ENCODE results near the gene ADAP1. TPM values are rescaled to one million over a fixed set of nuclear protein-coding genes. Genes with fewer than 3 reads are reported as not detected.

The ADAP1 gene
- total and polyA plus RNA-seq, 3 experiments from 2014 or later: 37.7 to 77.3 (median 67.7) TPM

- Mint-ChIP-seq H3K36me3 (peaks cover 0 to 30% (median 5%) of the 10 kb centered on the region in 3 donors), H3K27me3 (no peaks in the 10 kb centered on the region), H3K27ac (peak overlapping the region; percentile 88 to 97 (median 94)), H3K4me1 (peaks cover 33 to 47% (median 34%) of the 10 kb centered on the region in 3 donors), H3K4me3 (peak overlapping the region; percentile 87 to 99 (median 92)), H3K9me3 (no peaks in the 10 kb centered on the region)
- ChIA-PET POLR2A (interaction anchor here (1.0 to 1.8 kb wide), 2 partner anchors 45 to 61 kb away, joined by 5 to 8 read pairs; no protein-coding TSS in a partner anchor), CTCF (no interaction called here)
- Histone ChIP-seq H3K4me1 (ENCODE audit: insufficient read depth, low read length) (peaks cover 36% of the 10 kb centered on the region), H3K9me3 (ENCODE audit: low read length) (no peaks in the 10 kb centered on the region), H3K27ac (ENCODE audit: low read depth, low read length) (peak overlapping the region; percentile 74), H3K36me3 (ENCODE audit: insufficient read depth, low read length) (no peaks in the 10 kb centered on the region), H3K27me3 (ENCODE audit: insufficient read depth, low read length, poor library complexity, severe bottlenecking) (no peaks in the 10 kb centered on the region), H3K4me3 (ENCODE audit: low read length) (peak overlapping the region; percentile 66)
- no peak for DNase-seq
Observed at GRCh38 chr7:877312-878232, 76.9 kb downstream of the ADAP1 start.

- Mint-ChIP-seq H3K4me1 (peaks cover 30 to 42% (median 32%) of the 10 kb centered on the region in 3 donors), H3K27me3 (no peaks in the 10 kb centered on the region), H3K36me3 (peaks cover 0 to 33% (median 4%) of the 10 kb centered on the region in 3 donors), H3K27ac (peak overlapping the region; percentile 87 to 97 (median 94)), H3K9me3 (no peaks in the 10 kb centered on the region), H3K4me3 (peak overlapping the region; percentile 87 to 99 (median 92))
- ChIA-PET POLR2A (interaction anchor here (1.0 to 1.8 kb wide), 2 partner anchors 46 to 60 kb away, joined by 5 to 8 read pairs; no protein-coding TSS in a partner anchor), CTCF (interaction anchor here (1.3 to 1.9 kb wide), 2 partner anchors 52 to 66 kb away, joined by 3 to 4 read pairs; no protein-coding TSS in a partner anchor)
- H3K4me3 ChIP-seq (ENCODE audit: low read length): peak overlapping the region; percentile 66
- no peaks in the 10 kb centered on the region for H3K9me3 ChIP-seq (ENCODE audit: low read length)
- peaks cover 36% of the 10 kb centered on the region for H3K4me1 ChIP-seq (ENCODE audit: insufficient read depth, low read length)
- peak overlapping the region; percentile 74 for H3K27ac ChIP-seq (ENCODE audit: low read depth, low read length)
- H3K36me3 ChIP-seq (ENCODE audit: insufficient read depth, low read length): peaks cover 6% of the 10 kb centered on the region
- no peak for DNase-seq
- no peaks in the 10 kb centered on the region for H3K27me3 ChIP-seq (ENCODE audit: insufficient read depth, low read length, poor library complexity, severe bottlenecking)
Observed at GRCh38 chr7:876972-877311, 77.5 kb downstream of the ADAP1 start.

GRCh38 chr7:876077-876971, 78.2 kb downstream of the ADAP1 start, which contains the start of gene GET4:
Gene GET4, plus strand, starts transcription at chr7:876554. Its CDS starts 92 bp downstream, at chr7:876646.
- H3K27ac ChIP-seq (ENCODE audit: low read depth, low read length): peak within 1 kb of the TSS; percentile 74
- ChIA-PET CTCF (interaction anchor here (1.0 to 2.1 kb wide), 8 partner anchors 25 to 555 kb away, joined by 3 to 9 read pairs (median 4); partner anchors contain the start of gene SUN1), POLR2A (interaction anchor here (0.5 to 1.8 kb wide), 6 partner anchors 12 to 727 kb away, joined by 3 to 10 read pairs (median 5); partner anchors contain the start of genes COX19 and ZFAND2A)
- H3K4me3 Mint-ChIP-seq: peak within 1 kb of the TSS; percentile 87 to 99 (median 92)
- H3K36me3 ChIP-seq (ENCODE audit: insufficient read depth, low read length): peaks cover 6% of the 10 kb centered on the region
- H3K27me3 Mint-ChIP-seq: no peaks in the 10 kb centered on the region
- peaks cover 0 to 34% (median 2%) of the 10 kb centered on the region in 3 donors for H3K36me3 Mint-ChIP-seq
- peak within 1 kb of the TSS; percentile 87 to 97 (median 94) for H3K27ac Mint-ChIP-seq
- no peaks in the 10 kb centered on the region for H3K27me3 ChIP-seq (ENCODE audit: insufficient read depth, low read length, poor library complexity, severe bottlenecking)
- H3K9me3 Mint-ChIP-seq: no peaks in the 10 kb centered on the region
- peak; percentile 95 to 99 (median 99) for DNase-seq
- H3K9me3 ChIP-seq (ENCODE audit: low read length): no peaks in the 10 kb centered on the region
- peaks cover 36% of the 10 kb centered on the region for H3K4me1 ChIP-seq (ENCODE audit: insufficient read depth, low read length)
- H3K4me3 ChIP-seq (ENCODE audit: low read length): peak within 1 kb of the TSS; percentile 66
- H3K4me1 Mint-ChIP-seq: peaks cover 25 to 38% (median 29%) of the 10 kb centered on the region in 3 donors

- peaks cover 0 to 36% (median 4%) of the 10 kb centered on the region in 3 donors for H3K36me3 Mint-ChIP-seq
- Histone ChIP-seq H3K4me1 (ENCODE audit: insufficient read depth, low read length) (peaks cover 36% of the 10 kb centered on the region), H3K9me3 (ENCODE audit: low read length) (no peaks in the 10 kb centered on the region), H3K4me3 (ENCODE audit: low read length) (no peak overlapping the region), H3K27me3 (ENCODE audit: insufficient read depth, low read length, poor library complexity, severe bottlenecking) (no peaks in the 10 kb centered on the region), H3K27ac (ENCODE audit: low read depth, low read length) (peak overlapping the region; percentile 39), H3K36me3 (ENCODE audit: insufficient read depth, low read length) (peaks cover 6% of the 10 kb centered on the region)
- H3K4me3 Mint-ChIP-seq: peak overlapping the region in 4 of 7 donors; percentile 11 to 78 (median 32)
- ChIA-PET POLR2A (interaction anchor here (0.5 to 1.8 kb wide), 5 partner anchors 11 to 726 kb away, joined by 3 to 10 read pairs (median 5); partner anchors contain the start of genes COX19 and ZFAND2A), CTCF (interaction anchor here (0.6 to 2.1 kb wide), 9 partner anchors 24 to 554 kb away, joined by 3 to 9 read pairs (median 4); partner anchors contain the start of gene SUN1)
- H3K4me1 Mint-ChIP-seq: peaks cover 25 to 35% (median 28%) of the 10 kb centered on the region in 3 donors
- H3K27me3 Mint-ChIP-seq: no peaks in the 10 kb centered on the region
- DNase-seq: peak in 1 of 5 donors; percentile 59
- no peaks in the 10 kb centered on the region for H3K9me3 Mint-ChIP-seq
- peak overlapping the region in 3 of 8 donors; percentile 38 to 73 (median 72) for H3K27ac Mint-ChIP-seq
Observed at GRCh38 chr7:875476-876076, 78.9 kb downstream of the ADAP1 start.

GRCh38 chr7:875051-875450, 79.4 kb downstream of the ADAP1 start:
- CTCF ChIA-PET: interaction anchor here (0.6 to 2.1 kb wide), 8 partner anchors 24 to 554 kb away, joined by 3 to 9 read pairs (median 4); partner anchors contain the start of gene SUN1
- POLR2A ChIA-PET: interaction anchor here (1.6 kb wide), 1 partner anchor 100 kb away, joined by 5 read pairs; the partner anchor contains the start of gene COX19
- H3K27me3 Mint-ChIP-seq: no peaks in the 10 kb centered on the region
- Histone ChIP-seq H3K36me3 (ENCODE audit: insufficient read depth, low read length) (peaks cover 6% of the 10 kb centered on the region), H3K27me3 (ENCODE audit: insufficient read depth, low read length, poor library complexity, severe bottlenecking) (no peaks in the 10 kb centered on the region), H3K9me3 (ENCODE audit: low read length) (no peaks in the 10 kb centered on the region), H3K27ac (ENCODE audit: low read depth, low read length) (no peak overlapping the region), H3K4me1 (ENCODE audit: insufficient read depth, low read length) (peaks cover 36% of the 10 kb centered on the region), H3K4me3 (ENCODE audit: low read length) (no peak overlapping the region)
- peak overlapping the region in 4 of 8 donors; percentile 19 to 84 (median 72) for H3K27ac Mint-ChIP-seq
- H3K9me3 Mint-ChIP-seq: no peaks in the 10 kb centered on the region
- H3K36me3 Mint-ChIP-seq: peaks cover 0 to 38% (median 4%) of the 10 kb centered on the region in 3 donors
- peak in 1 of 5 donors; percentile 44 for DNase-seq
- H3K4me1 Mint-ChIP-seq: peaks cover 24 to 30% (median 25%) of the 10 kb centered on the region in 3 donors
- peak overlapping the region in 2 of 7 donors; percentile 27 to 54 for H3K4me3 Mint-ChIP-seq

GRCh38 chr7:874031-874749, 80.3 kb downstream of the ADAP1 start:
- peaks cover 11% of the 10 kb centered on the region for H3K36me3 ChIP-seq (ENCODE audit: insufficient read depth, low read length)
- peak overlapping the region in 1 of 7 donors; percentile 62 for H3K4me3 Mint-ChIP-seq
- H3K4me1 ChIP-seq (ENCODE audit: insufficient read depth, low read length): peaks cover 31% of the 10 kb centered on the region
- no peaks in the 10 kb centered on the region for H3K9me3 ChIP-seq (ENCODE audit: low read length)
- ChIA-PET POLR2A (interaction anchor here (1.6 kb wide), 1 partner anchor 101 kb away, joined by 5 read pairs; the partner anchor contains the start of gene COX19), CTCF (interaction anchor here (0.7 to 2.7 kb wide), 9 partner anchors 10 to 552 kb away, joined by 3 to 22 read pairs (median 5); partner anchors contain the start of genes DNAAF5 and PRKAR1B)
- H3K4me3 ChIP-seq (ENCODE audit: low read length): no peak overlapping the region
- H3K27me3 Mint-ChIP-seq: no peaks in the 10 kb centered on the region
- H3K9me3 Mint-ChIP-seq: no peaks in the 10 kb centered on the region
- H3K27ac ChIP-seq (ENCODE audit: low read depth, low read length): peak overlapping the region; percentile 2
- no peak for DNase-seq
- H3K27ac Mint-ChIP-seq: peak overlapping the region in 1 of 8 donors; percentile 93
- no peaks in the 10 kb centered on the region for H3K27me3 ChIP-seq (ENCODE audit: insufficient read depth, low read length, poor library complexity, severe bottlenecking)
- H3K4me1 Mint-ChIP-seq: peaks cover 16 to 22% (median 19%) of the 10 kb centered on the region in 3 donors
- peaks cover 0 to 39% (median 4%) of the 10 kb centered on the region in 3 donors for H3K36me3 Mint-ChIP-seq
